Heart left ventricle (tissue), 13 donors: ENCODE results near the gene SIM1.

Source experiments
- POLR2A ChIP-seq, 2 donors: fragments of 450-650 bp; IDR thresholded peaks; one replicate each; pipeline ENCODE4 v1.6.1; 2017; ENCODE audit warnings: antibody characterized with exemption in 2 of 2, mild to moderate bottlenecking in 2 of 2, moderate library complexity in 2 of 2
- TF ChIP-seq, protein P1 (sequence below), 12 donors: fragments of 200-600 bp; sonication (generic) in 4 of 12; IDR thresholded peaks; one replicate each; pipeline versions ENCODE4 v1.5.0 to v1.8.0; 2018 to 2022; ENCODE audit warnings: antibody characterized with exemption in 12 of 12, mild to moderate bottlenecking in 5 of 12
- donor health status: ischemic (EF 13 %, LVEDD 7.1; RV severe dilation, severe dysfunction).
- donor health status: DM: no; HTN: yes; CAD: no.
- donor health status: DM: no; HTN: no; CAD: no.
- donor health status: ischemic (EF 25% LVEDD 6.9; RV normal size, moderate dysfunction).
- donor health status: ischemic (EF 25% LVEDD 5.7; RV mildly dilated, moderate dysfunction).
- donor health status: ischemic (EF 35%, LVEDD 5.7; RV mildly dilated, moderate dysfunction).
- donor health status: nonischemic (EF 11% LVEDD 7.7; RV severe dilation, severe dysfunction).
- donor health status: DM: yes; HTN: yes; CAD: no.
- donor health status: PGD.
- donor health status: ischemic (EF 29% LVEDD 5.4; RV normal size, mild dysfunction).
- donor health status: nonischemic (EF 23%, LVEDD 6.1; RV moderate dilation, normal function).

- TF ChIP-seq, protein P1, sequence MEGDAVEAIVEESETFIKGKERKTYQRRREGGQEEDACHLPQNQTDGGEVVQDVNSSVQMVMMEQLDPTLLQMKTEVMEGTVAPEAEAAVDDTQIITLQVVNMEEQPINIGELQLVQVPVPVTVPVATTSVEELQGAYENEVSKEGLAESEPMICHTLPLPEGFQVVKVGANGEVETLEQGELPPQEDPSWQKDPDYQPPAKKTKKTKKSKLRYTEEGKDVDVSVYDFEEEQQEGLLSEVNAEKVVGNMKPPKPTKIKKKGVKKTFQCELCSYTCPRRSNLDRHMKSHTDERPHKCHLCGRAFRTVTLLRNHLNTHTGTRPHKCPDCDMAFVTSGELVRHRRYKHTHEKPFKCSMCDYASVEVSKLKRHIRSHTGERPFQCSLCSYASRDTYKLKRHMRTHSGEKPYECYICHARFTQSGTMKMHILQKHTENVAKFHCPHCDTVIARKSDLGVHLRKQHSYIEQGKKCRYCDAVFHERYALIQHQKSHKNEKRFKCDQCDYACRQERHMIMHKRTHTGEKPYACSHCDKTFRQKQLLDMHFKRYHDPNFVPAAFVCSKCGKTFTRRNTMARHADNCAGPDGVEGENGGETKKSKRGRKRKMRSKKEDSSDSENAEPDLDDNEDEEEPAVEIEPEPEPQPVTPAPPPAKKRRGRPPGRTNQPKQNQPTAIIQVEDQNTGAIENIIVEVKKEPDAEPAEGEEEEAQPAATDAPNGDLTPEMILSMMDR (IDR thresholded peaks at IDR 0.05), result no peak
- no peak for TF ChIP-seq POLR2A (IDR thresholded peaks at IDR 0.05)
These were observed 16.6 kb downstream of the SIM1 start for GRCh38 chr6:100447900-100448748.
